ENCODE data around the gene SDR9C7. TPM values are rescaled to one million over a fixed set of nuclear protein-coding genes. Genes with fewer than 3 reads are reported as not detected.

SDR9C7 gene
- total and polyA plus RNA-seq, 2 of the 8 experiments (the other 6 are each of a cell fraction or from before 2014, with no cell fraction given), result 0.11 TPM; not detected in 1

- H3K27ac ChIP-seq (ENCODE audit: low read depth, low read length), result no peak overlapping the region
- no peak for TF ChIP-seq USF2 (IDR thresholded peaks at IDR 0.05; ENCODE audit: low read length)
- peak; percentile 71 for TF ChIP-seq SP1 (IDR thresholded peaks at IDR 0.05; ENCODE audit: low read depth, low read length)
- no peaks in the 10 kb centered on the region for H3K27me3 ChIP-seq (replicated peaks in 1 of 4; ENCODE audit: control insufficient read depth in 3 of 4, extremely low read depth in 1 of 4, insufficient read depth in 3 of 4, low read length in 3 of 4)
- H2BK12ac ChIP-seq (ENCODE audit: low read depth, low read length), result no peak overlapping the region
- H2BK20ac ChIP-seq (ENCODE audit: low read length), result peak overlapping the region; percentile 63; the same call in 1 of the 2 replicates
- ChIA-PET POLR2A (ENCODE audit: partially characterized antibody) (interaction anchor here (0.5 to 1.1 kb wide), 3 partner anchors 61 to 70 kb away, joined by 3 to 4 read pairs (median 3); a partner anchor contains a TSS), CTCF (ENCODE audit: partially characterized antibody) (interaction anchor here (0.8 to 2.1 kb wide), 4 partner anchors 56 to 109 kb away, joined by 3 to 7 read pairs (median 4); no protein-coding TSS in a partner anchor)
- H3K36me3 ChIP-seq (ENCODE audit: control insufficient read depth in 2 of 4, insufficient read depth in 4 of 4, low read length in 3 of 4), result no peaks in the 10 kb centered on the region
- H3K18ac ChIP-seq (ENCODE audit: extremely low read depth, low read length), result peak overlapping the region; percentile 25; the same call in 1 of the 2 replicates
- no peak overlapping the region for H3K9ac ChIP-seq (replicated peaks in 1 of 4; ENCODE audit: extremely low read depth in 1 of 4, low read depth in 3 of 4, low read length in 3 of 4)
- FAIRE-seq, result no peak
- no peak overlapping the region for H3K4ac ChIP-seq (replicated peaks; ENCODE audit: insufficient read length, low read depth, low read length)
- H3K56ac ChIP-seq (replicated peaks; ENCODE audit: insufficient read length, low read depth, low read length), result no peak overlapping the region
- DNase-seq (ENCODE audit: low read depth in 1 of 2, low spot score in 2 of 2), result peak in 1 of 2 experiments; percentile 46
- 0 out of 8 replicates have a peak overlapping the region, but pooled peaks of 1 of the 4 experiments have one; percentile 10 for H3K4me3 ChIP-seq (ENCODE audit: extremely low read depth in 1 of 4, insufficient read depth in 2 of 4, low read depth in 3 of 4, low read length in 4 of 4)
- no peak overlapping the region for H2AK5ac ChIP-seq (ENCODE audit: low read depth, low read length)
- 75% methylated on average over 2 of the region's 2 CpGs; no CpG with 5 or more reads in 1 of the 2 experiments for WGBS, 2 experiments (ENCODE audit: extremely low coverage in 1 of 2, insufficient coverage in 1 of 2, insufficient read length in 1 of 2, insufficient replicate concordance in 2 of 2, low coverage in 1 of 2, low lambda C conversion rate in 2 of 2, missing lambda C conversion rate in 1 of 2)
- no peak overlapping the region for H4K8ac ChIP-seq (ENCODE audit: extremely low read depth, insufficient read depth, low read length)
- 0 out of 2 replicates have a peak overlapping the region, but pooled peaks have one; percentile 47 for H2BK15ac ChIP-seq (ENCODE audit: low read length)
- H2BK5ac ChIP-seq (ENCODE audit: low read depth, low read length), result peak overlapping the region; percentile 25; the same call in 1 of the 2 replicates
- H4K20me1 ChIP-seq (replicated peaks in 1 of 2; ENCODE audit: control insufficient read depth in 1 of 2, insufficient read depth in 2 of 2, low read length in 2 of 2), result no peaks in the 10 kb centered on the region
- H4K5ac ChIP-seq (ENCODE audit: insufficient read length, low read depth, low read length), result no peak overlapping the region
- no peaks in the 10 kb centered on the region for H3K23me2 ChIP-seq (ENCODE audit: low read depth, low read length)
- no peak overlapping the region for H3K23ac ChIP-seq (ENCODE audit: insufficient read length)
- H3K79me2 ChIP-seq (ENCODE audit: control insufficient read depth in 1 of 2, insufficient read depth in 2 of 2, low read length in 2 of 2), result no peaks in the 10 kb centered on the region
- H3K4me1 ChIP-seq (replicated peaks in 1 of 4; ENCODE audit: control insufficient read depth in 3 of 4, insufficient read depth in 4 of 4, low read length in 3 of 4), result peaks cover 0 to 9% (median 3%) of the 10 kb centered on the region in 4 experiments; a peak in 6 of 7 replicates
- H2BK120ac ChIP-seq (replicated peaks; ENCODE audit: low read depth, low read length), result no peak overlapping the region
- H3K4me2 ChIP-seq (ENCODE audit: insufficient read depth in 1 of 2, low read depth in 2 of 2, low read length in 2 of 2), result no peak overlapping the region
- H3K14ac ChIP-seq (ENCODE audit: insufficient read length), result no peak overlapping the region
- H3K79me1 ChIP-seq (ENCODE audit: low read depth, low read length), result no peaks in the 10 kb centered on the region
- no peak overlapping the region for H4K91ac ChIP-seq (replicated peaks; ENCODE audit: insufficient read length, low read length)
- peak overlapping the region; percentile 71 for H2AFZ ChIP-seq (ENCODE audit: low read length)
- no peaks in the 10 kb centered on the region for H3K9me3 ChIP-seq (ENCODE audit: insufficient read depth in 2 of 2, low read depth in 1 of 2, low read length in 1 of 2)
Observed at GRCh38 chr12:56931474-56931978, 2.7 kb downstream of the SDR9C7 start.

All from H1 (cell line).